ENCODE results near the gene DCPS.
"Not testable (repeated sequence)": the region's sequence is repeated elsewhere in the genome, so short reads cannot be mapped to it uniquely, and the experiment has no call there.

Gene DCPS

DNA sequence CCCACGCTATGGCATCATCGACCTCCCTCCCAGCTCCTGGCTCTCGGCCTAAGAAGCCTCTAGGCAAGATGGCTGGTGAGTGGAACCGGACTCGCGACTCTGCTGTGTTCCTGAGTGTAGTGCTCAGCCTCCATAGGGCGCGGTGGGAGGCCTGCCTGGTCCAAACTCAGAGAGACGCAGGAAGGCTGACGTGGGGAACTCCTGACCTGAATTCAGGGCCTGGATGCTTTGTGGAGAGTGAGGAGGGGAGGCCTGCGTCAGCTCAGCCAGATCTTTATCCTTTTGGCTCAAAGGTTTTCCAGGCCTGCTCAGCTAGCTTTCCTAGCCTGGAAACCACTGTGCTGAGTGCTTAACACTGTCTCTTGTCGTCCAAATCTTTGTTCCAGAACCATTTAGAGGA, 13.0 kb upstream of the DCPS start:
- DNase-seq (ENCODE audit: low read depth) = no peak

DNA sequence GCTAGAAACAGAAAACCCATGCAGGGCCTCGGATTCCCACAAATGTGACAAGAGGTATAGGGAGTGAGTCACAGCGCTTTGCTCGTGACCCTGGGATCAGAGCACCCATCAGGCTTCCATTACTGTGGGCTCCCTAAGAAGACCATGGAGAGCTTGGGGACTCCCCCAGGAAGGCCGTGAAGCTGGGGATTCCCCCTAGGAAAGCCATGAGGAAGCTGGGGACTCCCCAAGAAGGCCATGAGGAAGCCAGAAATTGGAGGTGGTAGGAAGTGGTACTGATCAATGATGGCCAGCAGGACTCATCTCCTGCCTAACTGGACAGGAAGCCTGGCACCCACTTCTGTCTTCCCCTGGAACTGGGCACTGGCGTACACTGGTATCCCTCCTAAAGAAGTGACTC, 10.1 kb upstream of the DCPS start:
- no peak for DNase-seq (ENCODE audit: low read depth)

DNA sequence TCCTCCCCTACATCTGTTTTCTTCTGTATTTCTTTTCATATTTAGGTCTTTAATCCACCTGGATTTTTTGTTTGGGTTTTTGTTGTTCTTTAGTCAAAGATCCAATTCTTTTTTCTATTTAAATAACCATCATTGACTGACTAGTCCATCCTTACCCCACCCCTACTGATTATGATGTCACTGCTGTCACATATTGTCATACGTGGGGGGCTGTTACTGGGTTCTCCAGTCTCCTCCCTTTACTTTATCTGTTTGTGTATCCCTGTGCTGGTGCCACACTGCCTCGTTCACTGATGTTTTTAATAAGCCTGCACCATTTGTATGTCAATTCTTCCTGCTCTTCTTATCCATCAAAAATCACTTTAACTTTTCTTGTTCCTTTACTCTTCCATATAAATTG, 6.9 kb upstream of the DCPS start:
- no peak for DNase-seq (ENCODE audit: low read depth)

DNA sequence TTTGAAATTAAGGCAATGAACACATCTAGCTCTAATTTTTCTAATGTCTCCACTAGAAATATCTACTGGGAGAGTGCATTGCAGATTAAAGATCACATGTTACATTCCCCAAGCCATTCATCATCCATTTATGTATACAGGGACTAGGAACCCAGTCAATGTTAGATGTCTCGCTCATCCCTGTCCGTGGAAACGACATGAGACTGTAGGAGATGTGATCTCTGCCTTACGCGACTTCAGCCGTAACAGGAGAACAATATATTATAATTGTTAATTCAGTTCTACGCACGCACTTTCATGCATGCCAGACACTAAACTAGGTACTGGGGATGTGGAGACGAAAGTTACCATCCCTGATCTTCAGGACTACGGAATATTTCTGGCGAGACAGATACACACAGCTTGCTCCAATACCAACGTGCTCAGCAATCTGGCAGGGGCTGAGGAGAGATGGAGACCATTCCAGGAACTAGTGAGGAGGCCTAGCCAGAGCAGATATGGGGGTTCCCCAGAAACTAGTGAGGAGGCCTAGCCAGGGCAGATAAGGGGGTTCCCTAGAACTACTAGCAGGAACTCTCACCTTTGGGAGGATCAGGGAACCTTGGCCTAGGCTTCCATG, 706 bp downstream of the DCPS start:
- DNase-seq (ENCODE audit: low read depth) = no peak

DNA sequence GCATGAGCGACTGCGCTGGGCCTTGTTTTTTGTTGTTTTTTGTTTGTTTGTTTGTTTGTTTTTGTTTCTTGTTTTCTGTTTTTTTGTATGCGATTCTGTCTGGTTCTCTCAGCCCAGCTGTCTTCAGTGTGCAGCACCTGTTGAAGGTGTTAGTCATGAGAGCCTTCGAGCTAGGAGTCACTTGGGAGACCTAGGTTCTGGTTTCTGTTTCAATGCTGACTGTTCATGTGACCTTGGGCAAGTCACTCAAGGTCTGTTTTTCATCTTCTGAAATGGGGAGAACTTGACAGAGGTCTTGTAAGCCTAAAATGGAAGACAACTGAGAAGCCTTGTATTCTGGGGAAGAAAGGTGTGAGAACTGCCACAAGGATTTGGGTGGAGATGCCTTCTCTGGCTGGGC, 1.8 kb downstream of the DCPS start:
- DNase-seq (ENCODE audit: low read depth) = no peak

DNA sequence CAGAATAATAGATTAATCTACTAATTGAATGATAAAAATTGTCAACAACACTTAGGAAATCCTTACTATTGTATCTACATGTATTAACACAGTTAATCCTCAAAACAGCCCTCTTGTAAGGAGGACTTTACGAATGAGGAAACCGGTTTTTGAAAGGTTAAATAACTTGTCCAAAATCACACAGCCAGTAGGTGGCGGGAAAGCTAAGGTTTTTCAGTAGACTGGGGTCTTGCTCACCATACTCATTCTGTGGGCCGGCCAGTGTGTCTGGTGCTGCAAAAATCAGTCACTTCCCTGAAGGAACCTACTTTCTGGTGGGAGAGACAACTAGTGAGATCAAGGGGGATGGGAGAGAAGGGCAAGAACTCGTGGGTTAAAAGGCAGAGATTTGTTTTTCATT, 3.8 kb downstream of the DCPS start:
- DNase-seq (ENCODE audit: low read depth) = peak; percentile 51

DNA sequence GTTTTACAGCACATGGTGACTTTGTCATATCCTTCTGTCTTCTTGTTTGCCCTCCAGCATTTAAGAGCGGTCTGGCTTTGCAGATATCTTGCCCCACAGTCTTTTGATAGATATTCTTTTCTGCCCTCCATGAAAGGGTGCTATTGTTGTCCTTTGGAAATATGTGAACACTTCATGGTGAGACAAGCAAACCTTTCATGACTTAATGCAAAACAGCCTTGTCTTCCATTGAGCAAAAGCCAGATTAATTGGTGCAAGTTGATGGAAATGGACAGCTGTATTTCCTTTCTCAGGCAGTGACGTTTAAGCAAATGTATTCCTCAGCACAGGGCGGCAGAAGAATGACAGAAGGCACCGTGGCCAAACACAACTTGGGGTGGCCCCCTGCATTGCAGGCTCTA, 4.4 kb downstream of the DCPS start:
- DNase-seq (ENCODE audit: low read depth) = no peak

DNA sequence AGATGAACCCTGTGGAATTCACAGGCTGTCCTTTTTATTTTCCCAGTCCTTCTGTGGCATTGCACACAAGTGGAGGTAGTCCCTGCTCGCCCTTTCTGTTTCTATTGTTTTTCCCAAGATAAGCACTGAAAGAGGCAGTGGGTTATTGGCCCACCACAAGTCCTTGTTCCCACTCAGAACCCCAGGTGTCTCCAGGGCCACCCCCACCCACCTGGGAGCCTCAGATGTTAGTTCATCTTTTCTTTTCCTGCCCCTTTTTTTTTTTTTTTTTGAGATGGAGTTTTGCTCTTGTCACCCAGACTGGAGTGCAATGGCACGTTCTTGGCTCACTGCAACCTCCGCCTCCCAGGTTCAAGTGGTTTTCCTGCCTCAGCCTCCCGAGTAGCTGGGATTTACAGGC, 4.9 kb downstream of the DCPS start:
- DNase-seq (ENCODE audit: low read depth) = not testable (repeated sequence)

DNA sequence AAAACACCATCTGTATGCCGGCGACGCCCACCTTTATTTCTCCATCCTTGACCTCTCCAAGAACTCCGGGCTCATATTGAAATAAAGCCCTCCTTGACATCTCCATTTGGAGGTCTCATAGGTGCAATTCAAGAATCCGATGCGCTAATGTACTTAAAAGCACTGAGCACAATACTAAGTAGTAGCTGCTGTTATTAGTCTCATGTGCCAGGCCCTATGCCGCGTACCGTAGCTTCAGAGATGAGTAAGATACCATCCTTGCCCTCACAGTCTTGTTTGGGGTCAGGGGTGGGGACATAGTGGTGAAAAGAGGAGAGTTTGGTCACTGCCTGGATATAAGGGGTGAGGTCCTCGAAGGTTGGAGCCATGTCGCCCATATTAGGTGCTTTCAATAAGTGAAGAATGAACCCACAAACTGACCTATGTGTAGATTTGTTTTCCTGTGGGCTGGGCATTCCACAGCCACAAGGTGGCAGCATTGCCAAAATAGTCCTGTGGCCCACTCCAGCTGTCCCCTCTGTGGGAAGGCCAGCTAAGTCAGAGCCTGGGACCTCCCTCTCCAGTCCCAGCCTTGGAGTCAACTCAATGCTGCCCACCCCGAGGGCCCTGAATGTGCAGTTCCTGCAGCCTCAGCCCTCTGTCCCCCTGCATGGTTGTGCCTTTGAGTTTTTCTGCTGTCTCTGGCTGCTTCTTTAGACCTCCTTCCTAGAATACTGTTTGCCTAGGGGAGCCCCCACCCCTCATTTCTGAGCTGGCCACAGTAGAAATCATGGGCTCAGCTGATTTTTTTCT, 6.5 kb downstream of the DCPS start:
- DNase-seq (ENCODE audit: low read depth) = peak; percentile 59

DNA sequence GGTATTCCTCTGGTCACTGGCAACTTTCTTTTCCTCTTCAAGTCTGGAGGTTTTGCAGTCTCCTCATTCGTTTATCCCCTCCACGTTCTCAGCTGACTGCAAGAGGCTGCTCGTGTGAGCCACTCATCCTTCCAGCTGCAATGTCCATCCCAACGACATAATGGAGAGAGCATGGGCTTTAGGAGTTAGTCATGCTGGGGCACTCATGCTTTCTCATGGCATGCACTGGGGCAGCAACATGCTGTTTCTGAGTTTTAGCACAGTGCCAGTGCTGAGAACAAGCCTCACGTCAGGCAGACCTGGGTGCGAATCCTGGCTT, 7.1 kb downstream of the DCPS start:
- peak; percentile 23 for DNase-seq (ENCODE audit: low read depth)

DNA sequence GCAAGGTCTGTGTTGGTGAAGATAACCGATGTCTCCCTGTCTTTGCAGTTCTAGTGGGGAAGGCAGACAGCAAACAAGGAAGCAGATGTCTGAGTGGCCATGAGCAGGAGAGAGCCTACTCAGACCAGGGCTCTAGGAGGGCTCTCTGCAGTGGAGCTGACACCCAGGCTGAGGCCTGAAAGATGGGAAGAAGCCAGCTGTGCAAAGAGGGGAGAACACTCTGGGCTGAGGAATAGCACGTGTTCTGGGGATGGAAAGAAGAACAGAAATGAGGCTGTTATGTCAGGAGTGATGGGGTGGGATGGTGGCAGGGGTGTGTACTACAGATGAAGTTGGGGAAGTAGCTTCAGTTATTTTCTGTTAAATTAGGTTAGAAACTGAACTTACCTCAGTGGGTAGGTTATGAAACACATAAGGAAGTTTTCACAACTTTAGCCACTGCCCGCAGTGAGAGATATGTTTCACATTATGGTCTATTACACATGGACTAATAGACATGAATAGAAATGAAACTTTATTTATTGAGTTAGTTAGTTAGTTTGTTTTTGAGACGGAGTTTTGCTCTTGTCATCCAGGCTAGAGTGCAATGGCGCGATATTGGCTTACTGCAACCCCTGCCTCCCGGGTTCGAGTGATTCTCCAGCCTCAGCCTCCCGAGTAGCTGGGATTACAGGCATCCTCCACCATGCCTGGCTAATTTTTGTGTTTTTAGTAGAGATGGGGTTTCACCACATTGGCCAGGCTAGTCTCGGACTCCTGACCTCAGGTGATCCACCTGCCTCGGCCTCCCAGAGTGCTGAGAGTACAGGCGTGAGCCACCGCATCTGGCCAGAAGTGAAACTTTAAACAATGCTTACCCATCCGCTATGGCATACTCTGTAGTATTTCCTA, 7.8 kb downstream of the DCPS start:
- DNase-seq (ENCODE audit: low read depth) = peak; percentile 46

DNA sequence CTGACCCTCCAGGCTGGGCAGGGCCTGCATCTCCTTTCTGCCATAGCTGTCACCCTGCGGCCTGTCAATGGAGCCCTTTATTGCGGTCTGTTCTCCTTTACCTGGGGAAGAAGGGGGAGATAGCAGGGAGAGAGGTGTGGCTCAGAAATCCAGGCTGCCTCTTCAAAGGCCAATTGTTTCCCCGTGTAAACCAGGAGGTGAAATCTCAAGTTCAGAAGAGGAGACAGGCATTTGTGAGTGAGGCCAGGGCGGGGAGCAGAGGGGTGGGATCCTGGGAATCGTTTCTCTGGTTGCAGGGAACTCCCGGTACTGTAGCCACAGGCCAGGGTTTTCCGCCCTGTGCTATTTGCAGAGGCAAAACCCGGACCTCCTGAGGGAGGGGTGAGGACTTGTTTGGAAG, 9.1 kb downstream of the DCPS start:
- DNase-seq (ENCODE audit: low read depth) = no peak

DNA sequence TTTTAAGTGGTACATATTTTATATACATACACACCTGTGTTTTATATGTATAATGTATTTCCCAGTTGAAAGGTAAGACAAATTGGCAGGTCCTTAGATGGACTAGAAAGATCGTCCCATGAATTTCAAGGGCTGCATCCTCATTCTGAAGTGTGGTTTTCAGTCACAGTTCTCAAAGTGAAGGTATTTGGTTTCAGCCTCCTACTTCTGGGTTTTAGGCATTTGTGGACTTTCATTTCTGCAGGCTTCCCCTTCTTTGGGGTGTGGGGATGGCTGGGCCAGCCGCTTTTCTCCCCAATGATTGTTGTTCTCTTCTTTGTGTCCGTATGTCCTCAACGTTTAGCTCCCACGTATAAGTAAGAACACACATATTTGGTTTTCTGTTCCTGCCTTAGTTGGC, 10.0 kb downstream of the DCPS start:
- no peak for DNase-seq (ENCODE audit: low read depth)

DNA sequence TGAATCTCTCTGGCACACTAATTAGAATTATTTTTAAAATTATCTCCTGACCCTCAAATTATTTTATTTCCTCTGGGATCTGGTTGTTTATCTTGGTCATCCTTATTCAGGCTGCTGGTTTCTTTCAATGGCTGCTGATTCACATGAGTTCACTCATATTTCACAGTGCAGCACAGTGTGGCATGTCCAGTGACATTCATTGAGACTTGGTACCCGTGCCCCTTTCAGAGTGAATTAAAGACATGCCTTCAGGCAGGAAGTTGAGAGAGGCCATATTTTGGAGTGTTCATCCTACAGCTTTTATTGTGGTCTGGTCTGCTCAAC, 13.5 kb downstream of the DCPS start:
- no peak for DNase-seq (ENCODE audit: low read depth)

DNA sequence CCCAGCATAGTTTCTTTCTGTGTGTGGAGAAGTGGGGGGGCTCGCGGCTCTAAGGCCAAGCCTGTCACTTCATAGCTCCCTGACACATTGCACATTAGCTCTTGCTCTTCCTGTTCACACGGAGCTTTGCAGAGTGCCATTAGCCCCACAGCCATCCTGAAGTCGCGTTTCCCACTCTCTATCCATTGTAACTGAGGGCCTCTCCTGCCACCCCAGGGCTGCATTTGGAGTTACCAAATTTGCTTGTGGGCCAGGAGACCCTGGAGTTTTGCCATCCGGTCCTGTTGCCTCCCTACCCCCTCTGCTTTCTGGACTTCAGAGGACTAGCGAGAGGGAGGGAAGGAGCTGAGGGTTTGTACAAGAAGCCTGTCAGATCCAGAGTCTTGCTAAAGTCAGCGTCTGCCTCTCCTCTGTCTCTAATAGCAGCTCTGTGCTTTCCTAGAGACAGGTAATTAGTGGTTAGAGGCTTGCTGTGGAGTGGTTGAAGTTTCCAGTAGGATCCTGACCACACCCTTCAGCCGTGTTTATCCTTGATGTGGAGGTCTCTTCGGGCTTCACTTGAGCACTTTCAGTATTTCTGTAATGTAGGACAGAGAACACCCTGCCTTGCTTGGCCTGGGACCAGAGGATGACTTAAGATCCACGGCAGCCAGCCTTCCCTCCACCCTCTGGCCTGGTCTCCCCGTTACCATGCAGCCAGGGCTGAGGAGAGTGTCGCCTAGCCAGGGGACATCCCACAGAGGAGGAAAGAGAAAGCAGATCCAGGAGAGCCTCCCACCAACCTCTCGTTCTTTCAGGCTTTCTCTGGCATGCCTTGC, 14.1 kb downstream of the DCPS start:
- peak; percentile 76 for DNase-seq (ENCODE audit: low read depth)

DNA sequence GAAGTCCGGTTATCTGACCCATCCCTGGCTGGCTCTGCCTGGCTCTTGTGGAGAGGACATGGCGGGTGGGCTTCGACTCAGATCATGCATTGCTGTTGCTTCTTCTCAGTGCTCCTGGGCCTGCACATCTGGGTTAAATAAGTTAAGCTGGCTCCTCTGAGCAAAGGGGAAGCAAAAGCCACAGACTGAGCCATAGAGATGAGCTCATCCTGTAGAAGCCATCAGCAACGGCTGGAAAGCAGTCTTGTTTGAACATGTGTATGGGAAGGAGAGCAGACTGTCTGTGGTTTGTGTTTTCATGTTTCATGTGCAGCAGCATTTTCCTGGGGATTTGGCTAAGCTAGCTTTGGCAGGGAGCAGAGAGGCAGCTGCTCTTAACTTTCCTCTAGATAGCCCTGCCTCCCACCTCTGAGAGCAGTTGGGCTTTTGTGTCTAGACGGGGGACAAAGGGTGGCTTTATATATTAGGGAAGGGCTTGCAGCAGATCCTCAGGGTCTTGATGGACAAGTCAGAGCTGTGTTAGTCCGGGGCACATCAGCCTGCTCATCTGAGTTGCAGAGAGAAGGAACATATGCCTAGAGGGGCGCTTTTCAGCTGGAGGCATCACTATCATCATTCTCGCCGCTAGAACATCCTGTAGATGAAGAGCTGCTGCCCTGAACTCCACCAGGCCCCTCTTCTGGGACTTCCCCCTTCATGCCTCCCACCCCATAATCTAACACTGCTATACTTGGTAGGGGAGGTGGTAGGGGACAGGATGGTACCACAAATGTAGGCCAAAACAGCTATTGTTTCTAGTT, 14.9 kb downstream of the DCPS start:
- DNase-seq (ENCODE audit: low read depth) = peak; percentile 96

DNA sequence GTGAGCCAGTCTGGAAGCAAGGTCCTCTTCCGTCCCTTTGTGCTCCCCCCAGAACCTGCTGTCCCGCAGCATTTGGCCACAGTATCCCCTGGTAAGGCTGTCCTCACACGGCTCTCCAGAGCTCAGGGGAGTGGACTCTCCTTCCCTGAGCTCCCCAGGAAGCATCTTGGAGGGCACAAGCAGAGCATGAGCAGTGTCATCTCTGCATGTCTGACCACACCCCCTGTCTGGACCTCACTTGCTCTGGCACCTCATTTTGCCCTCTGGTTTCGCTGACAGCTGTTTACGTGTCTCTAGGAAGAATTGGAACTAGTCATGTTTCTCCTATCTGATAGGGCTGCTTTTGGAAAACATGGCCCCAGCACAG, 15.5 kb downstream of the DCPS start:
- DNase-seq (ENCODE audit: low read depth) = no peak

DNA sequence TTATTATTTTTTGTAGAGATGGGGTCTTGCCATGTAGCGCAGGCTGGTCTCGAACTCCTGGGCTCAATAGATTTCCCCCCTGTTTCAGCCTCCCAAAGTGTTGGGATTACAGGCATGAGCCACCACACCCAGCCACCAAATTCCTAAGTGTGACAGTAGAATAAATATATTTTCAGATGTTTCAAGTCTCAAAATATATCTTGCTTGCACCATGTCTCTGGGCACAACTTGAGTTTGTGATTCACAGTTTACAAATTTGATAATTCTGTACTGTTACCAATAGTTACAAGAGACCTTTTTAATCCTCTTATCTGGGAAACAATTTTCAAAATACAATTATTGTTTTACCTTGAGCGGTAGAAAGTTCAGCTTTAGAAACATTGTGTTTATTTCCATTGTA, 19.1 kb downstream of the DCPS start:
- no peak for DNase-seq (ENCODE audit: low read depth)

DNA sequence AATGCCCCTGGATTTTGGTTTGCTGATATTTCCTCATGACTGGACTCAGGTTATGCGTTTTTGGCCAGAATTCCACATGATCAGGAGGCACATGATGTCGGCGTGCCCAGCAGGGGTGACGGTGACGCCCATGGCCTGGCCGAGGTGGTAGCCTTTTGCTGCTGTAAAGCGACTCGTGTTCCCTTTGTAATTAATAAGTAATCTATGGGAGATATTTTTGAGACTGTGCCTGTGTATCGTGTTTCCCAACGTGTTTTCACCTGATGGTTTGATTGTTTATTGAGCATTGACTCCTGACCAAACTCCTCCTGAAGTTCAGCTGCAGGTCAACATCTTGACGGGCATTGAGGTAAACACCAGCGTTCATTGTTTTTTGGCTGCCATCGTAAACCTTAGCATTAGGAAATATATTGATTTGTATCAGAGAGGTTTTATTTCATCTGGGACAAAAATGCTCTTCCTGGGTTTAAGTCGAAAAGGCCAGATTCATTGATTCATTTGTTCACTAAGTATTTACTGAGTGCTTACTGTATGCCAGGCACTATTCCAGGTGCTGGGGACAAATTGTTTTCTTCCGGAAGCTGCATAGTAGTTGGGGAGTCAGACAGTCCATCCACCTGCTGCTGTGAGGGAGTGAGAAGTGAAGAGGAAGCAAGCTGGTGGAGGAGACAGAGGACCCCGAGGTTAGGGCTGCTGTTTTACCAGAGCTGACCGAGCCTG, 23.6 kb downstream of the DCPS start:
- DNase-seq (ENCODE audit: low read depth) = no peak

DNA sequence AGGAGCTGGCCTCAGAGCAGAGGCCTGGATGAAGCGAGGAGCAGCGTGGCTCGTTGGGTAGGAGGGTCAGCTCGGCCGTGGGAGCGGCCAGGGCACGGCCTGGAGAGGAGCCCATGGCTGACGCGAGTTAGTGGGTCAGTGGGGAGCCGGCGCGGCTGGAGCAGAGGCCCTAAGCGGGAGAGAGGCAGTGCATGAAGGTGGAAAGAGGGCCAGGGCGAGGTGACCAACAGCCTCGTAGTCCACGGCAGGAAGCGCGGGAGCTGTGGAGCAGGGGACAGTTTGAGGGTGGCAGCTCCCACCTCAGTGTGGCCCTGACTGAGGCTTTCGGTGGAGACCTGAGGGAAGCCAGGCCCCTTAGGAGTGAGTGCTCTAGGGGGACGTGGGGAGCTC, 24.1 kb downstream of the DCPS start:
- no peak for DNase-seq (ENCODE audit: low read depth)

DNA sequence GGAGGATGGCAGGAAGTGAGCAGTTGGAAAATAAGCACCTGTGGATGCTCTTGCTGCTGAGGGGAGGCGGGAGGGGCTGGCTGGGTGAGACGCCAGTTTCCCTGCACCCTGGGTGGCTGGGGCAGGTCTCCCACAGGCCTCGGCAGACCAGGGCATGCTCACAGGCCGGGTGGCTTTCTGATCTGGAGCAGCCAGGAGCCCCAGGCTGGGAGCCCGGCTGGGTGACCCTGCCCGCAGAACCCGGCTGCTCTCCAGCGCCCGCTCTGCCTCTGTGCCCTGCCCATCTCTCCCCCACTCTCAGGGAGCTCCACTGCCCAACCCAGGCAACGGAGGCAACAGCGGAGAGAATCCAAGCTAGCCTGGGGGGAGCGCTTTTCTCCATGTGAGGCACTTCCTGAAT, 24.6 kb downstream of the DCPS start:
- DNase-seq (ENCODE audit: low read depth) = no peak

Data from amniotic epithelial cell (primary cell).